Keratinocyte (primary cell): ENCODE results near the gene JPH2.

Experiments used
- CTCF ChIP-seq, 3 experiments: IDR thresholded peaks in 1 of 3; conservative IDR thresholded peaks in 1 of 3; optimal IDR thresholded peaks in 1 of 3; 2 replicates in 2 of 3; 3 replicates in 1 of 3; pipeline versions ENCODE3 to v1.5.1; 2011; ENCODE audit warnings: low read length in 3 of 3, mild to moderate bottlenecking in 3 of 3, moderate library complexity in 2 of 3, control low read depth in 1 of 3, inconsistent platforms in 1 of 3; ENCODE audit not compliant: insufficient read depth in 2 of 3; ENCODE audit errors: extremely low read depth in 1 of 3
- EZH2 ChIP-seq: IDR thresholded peaks from one replicate; pipeline ENCODE4 v1.6.1; 2012; ENCODE audit warnings: inconsistent platforms, mild to moderate bottlenecking, low read length, moderate library complexity

DNA sequence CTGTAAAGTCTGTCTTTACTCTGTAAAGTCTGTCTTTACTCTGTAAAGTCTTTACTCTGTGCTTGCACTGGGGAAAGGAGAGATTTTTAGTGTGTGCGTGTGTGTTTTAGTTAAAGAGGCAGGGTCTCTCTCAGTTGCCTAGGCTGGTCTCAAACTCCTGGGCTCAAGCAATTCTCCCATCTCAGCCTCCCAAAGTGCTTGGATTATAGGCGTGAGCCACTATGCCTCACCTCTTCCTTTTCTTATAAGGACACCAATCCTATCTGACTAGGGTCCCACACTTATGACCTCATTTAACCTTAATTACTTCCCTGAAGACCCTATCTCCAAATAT, 93.8 kb downstream of the JPH2 start:
- no peak for TF ChIP-seq CTCF (optimal IDR thresholded peaks at IDR 0.05 in 1 of 3, IDR thresholded peaks at IDR 0.05 in 1 of 3, conservative IDR thresholded peaks at IDR 0.05 in 1 of 3; ENCODE audit: extremely low read depth in 1 of 3, insufficient read depth in 2 of 3, low read length in 3 of 3)
- no peak for TF ChIP-seq EZH2
